H9 (cell line): ENCODE measurements around the gene TCERG1L. TPM values are rescaled to one million over a fixed set of nuclear protein-coding genes. Genes with fewer than 3 reads are reported as not detected.
A peak's percentile ranks its signal among the peaks of the same experiment; 100 is the strongest.

Experiments used
- DNase-seq: peaks from one replicate; pipeline ENCODE4 v3.0.0-alpha.2; 2017
- H2AFZ ChIP-seq: one replicate; pipeline ENCODE4 v1.6.1; 2013; ENCODE audit warnings: mild to moderate bottlenecking, low read length, control low read depth, moderate library complexity
- H2AK5ac ChIP-seq: 2 replicates; pipeline ENCODE4 v1.6.1; 2013; ENCODE audit warnings: low read length, control low read depth, mixed read lengths; ENCODE audit not compliant: insufficient read length
- H2BK120ac ChIP-seq: one replicate; pipeline ENCODE4 v1.6.1; 2013; ENCODE audit warnings: low read depth, mild to moderate bottlenecking, low read length, control low read depth, inconsistent platforms; ENCODE audit not compliant: poor library complexity, severe bottlenecking
- H2BK12ac ChIP-seq: 2 replicates; pipeline ENCODE4 v1.6.1; 2013; ENCODE audit warnings: low read length, control low read depth, mixed read lengths, low read depth; ENCODE audit not compliant: insufficient read length
- H2BK15ac ChIP-seq: 2 replicates; pipeline ENCODE4 v1.6.1; 2013; ENCODE audit warnings: low read depth, low read length, control low read depth
- H2BK20ac ChIP-seq: one replicate; pipeline ENCODE4 v1.6.1; 2013; ENCODE audit warnings: low read depth, mild to moderate bottlenecking, low read length, control low read depth, inconsistent platforms; ENCODE audit not compliant: poor library complexity, severe bottlenecking
- H2BK5ac ChIP-seq: 2 replicates; pipeline ENCODE4 v1.6.1; 2013; ENCODE audit warnings: low read length, control low read depth, mixed read lengths; ENCODE audit not compliant: insufficient read length
- H3K14ac ChIP-seq: 2 replicates; pipeline ENCODE4 v1.6.1; 2013; ENCODE audit warnings: low read length, control low read depth; ENCODE audit not compliant: insufficient read depth
- H3K18ac ChIP-seq: 2 replicates; pipeline ENCODE4 v1.6.1; 2013; ENCODE audit warnings: low read depth, mild to moderate bottlenecking, mixed read lengths, low read length, control low read depth; ENCODE audit not compliant: insufficient read length
- H3K23ac ChIP-seq: 2 replicates; pipeline ENCODE4 v1.6.1; 2013; ENCODE audit warnings: low read length, control low read depth, mixed read lengths, low read depth; ENCODE audit not compliant: insufficient read length
- H3K23me2 ChIP-seq: 2 replicates; pipeline ENCODE4 v1.6.1; 2013; ENCODE audit warnings: low read depth, mild to moderate bottlenecking, mixed read lengths, low read length, control low read depth; ENCODE audit not compliant: insufficient read length, poor library complexity, severe bottlenecking
- H3K27ac ChIP-seq: 2 replicates; pipeline ENCODE4 v1.5.1; 2013; ENCODE audit warnings: low read length, control low read depth, mixed read lengths, low read depth; ENCODE audit not compliant: insufficient read length
- H3K27me3 ChIP-seq: 2 replicates; pipeline ENCODE4 v1.6.1; 2013; ENCODE audit warnings: low read length, control low read depth, inconsistent platforms; ENCODE audit not compliant: insufficient read depth
- H3K4ac ChIP-seq: 2 replicates; pipeline ENCODE4 v1.6.1; 2013; ENCODE audit warnings: low read depth, mild to moderate bottlenecking, control low read depth, inconsistent platforms, low read length, moderate library complexity
- H3K4me1 ChIP-seq: 2 replicates; pipeline ENCODE4 v1.6.1; 2013; ENCODE audit warnings: low read length, control low read depth, inconsistent platforms; ENCODE audit not compliant: insufficient read depth
- H3K4me2 ChIP-seq: 2 replicates; pipeline ENCODE4 v1.6.1; 2013; ENCODE audit warnings: low read length, control low read depth, mixed read lengths; ENCODE audit not compliant: insufficient read length, insufficient read depth
- H3K56ac ChIP-seq: 2 replicates; pipeline ENCODE4 v1.6.1; 2013; ENCODE audit warnings: low read depth, mild to moderate bottlenecking, mixed read lengths, low read length, control low read depth; ENCODE audit not compliant: insufficient read length
- H3K79me1 ChIP-seq: 2 replicates; pipeline ENCODE4 v1.6.1; 2013; ENCODE audit warnings: low read depth, mild to moderate bottlenecking, moderate library complexity, low read length, control low read depth, inconsistent platforms; ENCODE audit not compliant: insufficient read depth, poor library complexity, severe bottlenecking
- H3K79me2 ChIP-seq: 2 replicates; pipeline ENCODE4 v1.6.1; 2013; ENCODE audit warnings: low read length, control low read depth, inconsistent platforms; ENCODE audit not compliant: insufficient read depth
- H3K9ac ChIP-seq: 2 replicates; pipeline ENCODE4 v1.6.1; 2013; ENCODE audit warnings: low read length, control low read depth, mixed read lengths; ENCODE audit not compliant: insufficient read length; ENCODE audit errors: extremely low read depth
- H3K9me3 ChIP-seq: one replicate; pipeline ENCODE4 v1.6.1; 2013; ENCODE audit warnings: low read depth, low read length, inconsistent platforms; ENCODE audit not compliant: control insufficient read depth
- H3T11ph ChIP-seq: one replicate; pipeline ENCODE4 v1.6.1; 2013; ENCODE audit warnings: mild to moderate bottlenecking, low read length, control low read depth, inconsistent platforms
- H4K20me1 ChIP-seq: one replicate; pipeline ENCODE4 v1.6.1; 2013; ENCODE audit not compliant: control insufficient read depth, insufficient read length, insufficient read depth
- H4K5ac ChIP-seq: 2 replicates; pipeline ENCODE4 v1.6.1; 2013; ENCODE audit warnings: low read depth, mild to moderate bottlenecking, mixed read lengths, low read length, control low read depth; ENCODE audit not compliant: insufficient read length
- H4K8ac ChIP-seq: replicated peaks from 2 replicates; pipeline ENCODE4 v1.6.1; 2013; ENCODE audit warnings: low read length, control low read depth, mixed read lengths, low read depth; ENCODE audit not compliant: insufficient read length
- H4K91ac ChIP-seq: 2 replicates; pipeline ENCODE4 v1.6.1; 2013; ENCODE audit warnings: low read depth, mild to moderate bottlenecking, moderate library complexity, mixed read lengths, low read length, control low read depth; ENCODE audit not compliant: insufficient read length
- H3K27ac Mint-ChIP-seq, 3 experiments: 2 replicates in 2 of 3; 3 replicates in 1 of 3; pipeline ENCODE4 v1.8.0; 2020 to 2021; ENCODE audit warnings: mixed read lengths in 3 of 3, mild to moderate bottlenecking in 1 of 3, moderate library complexity in 1 of 3
- H3K27me3 Mint-ChIP-seq: 2 replicates; pipeline ENCODE4 v1.8.0; 2021; ENCODE audit warnings: low read depth, mild to moderate bottlenecking, moderate library complexity, mixed read lengths
- H3K36me3 Mint-ChIP-seq, 3 experiments: 2 replicates in 2 of 3; 3 replicates in 1 of 3; pipeline ENCODE4 v1.8.0; 2020 to 2021; ENCODE audit warnings: low read depth in 3 of 3, mixed read lengths in 3 of 3; ENCODE audit not compliant: insufficient read depth in 1 of 3
- H3K4me1 Mint-ChIP-seq, 2 experiments: 2 replicates each; pipeline ENCODE4 v1.8.0; 2020; ENCODE audit warnings: mixed read lengths in 2 of 2
- H3K4me3 Mint-ChIP-seq, 2 experiments: 2 replicates in 1 of 2; 3 replicates in 1 of 2; pipeline ENCODE4 v1.8.0; 2020 to 2021; ENCODE audit warnings: mild to moderate bottlenecking in 2 of 2, mixed read lengths in 2 of 2, moderate library complexity in 1 of 2
- H3K9me3 Mint-ChIP-seq, 2 experiments: 2 replicates in 1 of 2; 3 replicates in 1 of 2; pipeline ENCODE4 v1.8.0; 2020; ENCODE audit warnings: mild to moderate bottlenecking in 2 of 2, mixed read lengths in 2 of 2, moderate library complexity in 1 of 2
- CTCF ChIP-seq: fragments of 200-600 bp; sonication (generic); conservative IDR thresholded peaks from 3 replicates; pipeline ENCODE4 v1.8.0; 2021; ENCODE audit warnings: antibody characterized with exemption, mild to moderate bottlenecking
- WGBS: extraction: QIAGEN DNeasy Blood & Tissue Kit; methylation state at CpG from one replicate; pipeline ENCODE4 v1.1.7; 2013; ENCODE audit warnings: missing lambda C conversion rate, low lambda C conversion rate, mixed read lengths; ENCODE audit not compliant: insufficient read length; ENCODE audit errors: extremely low coverage; 5-methylcytosine and 5-hydroxymethylcytosine counted together
- total RNA-seq: library from RNA; stranded (reverse); gene quantifications from 2 replicates; pipeline ENCODE4 v1.2.1, GENCODE V29; 2021

TCERG1L gene
- total RNA-seq, 1 experiment from 2014 or later, result 3.3 TPM

GRCh38 chr10:131312478-131312836 is 936 bp upstream of the TCERG1L start:
- H3T11ph ChIP-seq, result no peak overlapping the region
- H4K91ac ChIP-seq, result no peak overlapping the region
- H3K79me2 ChIP-seq, result no peaks in the 10 kb centered on the region
- H2AFZ ChIP-seq, result no peak overlapping the region
- H3K9me3 ChIP-seq, result no peaks in the 10 kb centered on the region
- no peak overlapping the region for H2BK5ac ChIP-seq
- no peak overlapping the region for H3K23ac ChIP-seq
- WGBS, result no CpG with 5 or more reads among the region's 32 CpGs
- H3K4ac ChIP-seq, result no peak overlapping the region
- H4K20me1 ChIP-seq, result no peaks in the 10 kb centered on the region
- H3K27me3 ChIP-seq, result no peaks in the 10 kb centered on the region
- peak; percentile 85 for DNase-seq
- H2BK12ac ChIP-seq, result no peak overlapping the region
- Mint-ChIP-seq H3K27me3 (peaks cover 30% of the 10 kb centered on the region), H3K36me3 (peaks cover 0 to 4% (median 0%) of the 10 kb centered on the region in 3 experiments; a peak in 3 of 7 replicates), H3K27ac (no peak overlapping the region), H3K9me3 (no peaks in the 10 kb centered on the region; a peak in 1 of 5 replicates), H3K4me3 (peak overlapping the region; percentile 64 to 76), H3K4me1 (peaks cover 25% of the 10 kb centered on the region in 2 experiments)
- no peak overlapping the region for H4K8ac ChIP-seq
- no peak overlapping the region for H4K5ac ChIP-seq
- no peak overlapping the region for H3K18ac ChIP-seq
- no peak overlapping the region for H3K9ac ChIP-seq
- TF ChIP-seq CTCF, result peak; percentile 97
- H2BK20ac ChIP-seq, result no peak overlapping the region
- H3K79me1 ChIP-seq, result no peaks in the 10 kb centered on the region
- H2AK5ac ChIP-seq, result no peak overlapping the region
- peaks cover 2% of the 10 kb centered on the region; the same call in 1 of the 2 replicates for H3K4me1 ChIP-seq
- H2BK15ac ChIP-seq, result no peak overlapping the region
- no peak overlapping the region for H3K56ac ChIP-seq
- H3K27ac ChIP-seq, result no peak overlapping the region
- H3K4me2 ChIP-seq, result peak overlapping the region; percentile 42
- H3K23me2 ChIP-seq, result peaks cover 8% of the 10 kb centered on the region
- no peak overlapping the region for H3K14ac ChIP-seq
- H2BK120ac ChIP-seq, result no peak overlapping the region
